ENCODE results near the gene NTMT1.
"Not testable (repeated sequence)": the region's sequence is repeated elsewhere in the genome, so short reads cannot be mapped to it uniquely, and the experiment has no call there.

Gene NTMT1

GRCh38 chr9:129590466-129590865, 35.5 kb upstream of the NTMT1 start:
- Mint-ChIP-seq H3K4me3 (no peak overlapping the region), H3K4me1 (ENCODE audit: low read depth) (peaks cover 18% of the 10 kb centered on the region), H3K9me3 (no peaks in the 10 kb centered on the region), H3K36me3 (ENCODE audit: low read depth) (peaks cover 2% of the 10 kb centered on the region), H3K27me3 (ENCODE audit: low read depth) (peaks cover 14% of the 10 kb centered on the region), H3K27ac (no peak overlapping the region)
- DNase-seq (ENCODE audit: low spot score), result no peak

GRCh38 chr9:129591916-129592315, 34.0 kb upstream of the NTMT1 start:
- Mint-ChIP-seq H3K9me3 (no peaks in the 10 kb centered on the region), H3K4me3 (no peak overlapping the region), H3K4me1 (ENCODE audit: low read depth) (peaks cover 17% of the 10 kb centered on the region), H3K27me3 (ENCODE audit: low read depth) (peaks cover 14% of the 10 kb centered on the region), H3K27ac (no peak overlapping the region), H3K36me3 (ENCODE audit: low read depth) (no peaks in the 10 kb centered on the region)
- no peak for DNase-seq (ENCODE audit: low spot score)

GRCh38 chr9:129592790-129593189, 33.2 kb upstream of the NTMT1 start:
- H3K36me3 Mint-ChIP-seq (ENCODE audit: low read depth); H3K4me3 Mint-ChIP-seq; H3K27ac Mint-ChIP-seq; H3K9me3 Mint-ChIP-seq; DNase-seq (ENCODE audit: low spot score): not testable (repeated sequence)
- H3K27me3 Mint-ChIP-seq (ENCODE audit: low read depth), result peaks cover 14% of the 10 kb centered on the region
- peaks cover 11% of the 10 kb centered on the region for H3K4me1 Mint-ChIP-seq (ENCODE audit: low read depth)

- Mint-ChIP-seq H3K36me3 (ENCODE audit: low read depth) (no peaks in the 10 kb centered on the region), H3K27ac (no peak overlapping the region), H3K4me3 (no peak overlapping the region), H3K27me3 (ENCODE audit: low read depth) (peaks cover 17% of the 10 kb centered on the region), H3K9me3 (no peaks in the 10 kb centered on the region), H3K4me1 (ENCODE audit: low read depth) (peaks cover 18% of the 10 kb centered on the region)
- DNase-seq (ENCODE audit: low spot score), result no peak
Measured at GRCh38 chr9:129594632-129595031, 31.3 kb upstream of the NTMT1 start.

GRCh38 chr9:129595311-129595741, 30.6 kb upstream of the NTMT1 start:
- Mint-ChIP-seq H3K27me3 (ENCODE audit: low read depth) (peaks cover 13% of the 10 kb centered on the region), H3K36me3 (ENCODE audit: low read depth) (no peaks in the 10 kb centered on the region), H3K27ac (peak overlapping the region; percentile 5), H3K4me1 (ENCODE audit: low read depth) (peaks cover 18% of the 10 kb centered on the region), H3K9me3 (no peaks in the 10 kb centered on the region), H3K4me3 (peak overlapping the region; percentile 3)
- DNase-seq (ENCODE audit: low spot score), result no peak

DNA sequence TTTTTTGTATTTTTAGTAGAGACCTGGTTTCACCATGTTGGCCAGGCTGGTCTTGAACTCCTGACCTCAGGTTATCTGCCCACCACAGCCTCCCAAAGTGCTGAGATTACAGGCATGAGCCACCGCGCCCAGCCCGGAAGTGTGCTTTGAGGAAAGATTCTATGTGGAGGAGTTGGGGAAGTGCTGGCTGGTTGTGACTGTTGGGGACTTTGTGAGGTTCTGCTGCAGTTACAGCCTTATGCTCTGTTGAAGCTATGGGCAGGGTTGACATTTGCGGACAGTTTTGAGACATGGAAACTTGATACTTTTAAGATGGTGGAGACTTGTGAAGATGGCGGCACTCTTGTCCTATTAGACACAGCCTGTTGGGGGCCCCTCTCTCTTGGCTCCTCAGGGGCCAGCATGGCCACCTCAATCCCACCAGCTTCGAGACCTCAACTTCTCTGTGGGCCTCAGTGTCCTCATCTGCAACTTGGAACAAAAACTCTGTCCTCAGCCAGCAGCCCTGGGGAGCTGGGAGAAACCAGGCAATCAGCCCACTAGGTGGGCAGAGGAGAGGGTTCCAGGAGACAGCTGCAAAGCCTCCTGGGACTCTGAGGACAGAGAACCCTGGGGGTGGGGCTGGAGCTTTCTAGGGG, 29.9 kb upstream of the NTMT1 start:
- H3K36me3 Mint-ChIP-seq (ENCODE audit: low read depth), result no peaks in the 10 kb centered on the region
- DNase-seq (ENCODE audit: low spot score), result no peak
- H3K9me3 Mint-ChIP-seq, result no peaks in the 10 kb centered on the region
- no peak overlapping the region for H3K4me3 Mint-ChIP-seq
- peaks cover 18% of the 10 kb centered on the region for H3K4me1 Mint-ChIP-seq (ENCODE audit: low read depth)
- H3K27ac Mint-ChIP-seq, result peak overlapping the region; percentile 52
- peaks cover 10% of the 10 kb centered on the region for H3K27me3 Mint-ChIP-seq (ENCODE audit: low read depth)

DNA sequence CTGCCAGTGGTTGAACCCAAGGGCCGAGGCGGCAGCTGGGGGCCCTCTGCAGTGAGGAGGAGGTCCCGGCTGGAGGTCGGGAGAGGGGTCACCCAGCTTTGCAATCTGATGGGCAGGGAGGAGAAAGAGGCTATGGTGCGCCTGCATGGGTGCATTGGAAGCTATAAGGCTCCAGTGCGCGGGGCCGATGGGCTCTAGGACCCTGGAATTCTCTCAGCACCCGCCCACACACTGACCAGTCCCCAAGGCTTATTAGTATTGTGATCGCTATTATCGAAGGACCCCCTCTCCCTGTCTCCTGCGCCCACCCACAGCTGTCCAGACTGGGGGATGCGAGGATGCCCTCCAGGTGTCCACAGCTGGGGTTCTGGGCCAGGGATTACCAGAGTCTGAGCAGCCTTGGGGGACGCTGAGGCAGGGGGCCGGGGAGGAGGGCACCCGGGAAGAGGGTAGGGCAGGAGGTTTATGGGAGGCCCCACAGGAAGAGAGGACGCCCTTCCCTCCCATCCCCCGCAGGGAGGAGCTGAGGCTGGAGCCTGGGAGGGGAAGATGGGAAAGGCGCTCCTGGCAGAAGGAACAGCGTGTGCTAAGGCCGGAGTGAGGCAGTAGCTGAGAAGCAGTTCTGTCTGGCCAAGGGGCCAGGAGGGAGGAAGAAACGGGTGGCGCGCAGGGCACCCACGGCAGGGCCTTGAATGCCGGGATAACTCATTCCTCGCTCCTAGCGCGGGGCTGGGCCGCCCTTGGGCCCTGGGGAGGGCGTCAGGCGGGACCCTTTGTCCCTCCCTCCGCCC, 29.2 kb upstream of the NTMT1 start:
- H3K27ac Mint-ChIP-seq, result no peak overlapping the region
- no peak for DNase-seq (ENCODE audit: low spot score)

GRCh38 chr9:129597355-129598088, 28.4 kb upstream of the NTMT1 start:
- DNase-seq (ENCODE audit: low spot score), result peak; percentile 40
- H3K4me1 Mint-ChIP-seq (ENCODE audit: low read depth), result peaks cover 21% of the 10 kb centered on the region
- peaks cover 10% of the 10 kb centered on the region for H3K27me3 Mint-ChIP-seq (ENCODE audit: low read depth)
- H3K27ac Mint-ChIP-seq, result peak overlapping the region; percentile 57
- peak overlapping the region; percentile 60 for H3K4me3 Mint-ChIP-seq
- H3K36me3 Mint-ChIP-seq (ENCODE audit: low read depth), result no peaks in the 10 kb centered on the region
- no peaks in the 10 kb centered on the region for H3K9me3 Mint-ChIP-seq

More for the DNA sequence above, 29.2 kb upstream of the NTMT1 start:
- Mint-ChIP-seq H3K36me3 (ENCODE audit: low read depth) (no peaks in the 10 kb centered on the region), H3K4me3 (no peak overlapping the region), H3K4me1 (ENCODE audit: low read depth) (peaks cover 18% of the 10 kb centered on the region), H3K9me3 (no peaks in the 10 kb centered on the region), H3K27me3 (ENCODE audit: low read depth) (peaks cover 10% of the 10 kb centered on the region)

DNA sequence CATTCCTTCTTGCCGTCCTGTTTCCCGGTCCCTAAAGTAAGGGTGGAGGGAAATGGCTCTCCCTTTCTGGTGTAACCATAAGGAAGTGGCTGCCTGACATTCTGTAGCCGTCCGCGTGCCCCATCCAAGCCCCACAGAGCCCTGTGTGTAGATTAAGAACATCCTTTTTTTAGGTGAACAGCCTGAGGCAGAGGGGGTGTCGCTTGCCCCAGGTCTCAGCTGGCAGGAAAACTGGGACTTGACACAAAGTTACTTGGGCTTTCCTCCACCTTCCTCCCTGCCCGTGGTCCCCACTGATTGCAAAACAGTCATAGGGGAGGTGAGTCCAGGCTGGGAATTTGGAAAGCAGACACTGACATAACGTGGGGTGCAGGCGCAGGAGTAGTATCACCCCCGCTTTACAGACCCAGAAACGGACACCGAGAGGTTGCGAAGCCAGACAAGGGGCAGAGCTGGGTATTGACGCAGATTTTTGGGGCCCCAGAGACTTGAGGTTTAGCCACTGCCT, 27.8 kb upstream of the NTMT1 start:
- no peak for DNase-seq (ENCODE audit: low spot score)
- Mint-ChIP-seq H3K9me3 (no peaks in the 10 kb centered on the region), H3K36me3 (ENCODE audit: low read depth) (no peaks in the 10 kb centered on the region), H3K4me1 (ENCODE audit: low read depth) (peaks cover 22% of the 10 kb centered on the region), H3K4me3 (peak overlapping the region; percentile 60), H3K27me3 (ENCODE audit: low read depth) (peaks cover 10% of the 10 kb centered on the region), H3K27ac (peak overlapping the region; percentile 57)

GRCh38 chr9:129601082-129601674, 24.8 kb upstream of the NTMT1 start:
- Mint-ChIP-seq H3K9me3 (no peaks in the 10 kb centered on the region), H3K27ac (no peak overlapping the region), H3K4me3 (no peak overlapping the region), H3K36me3 (ENCODE audit: low read depth) (no peaks in the 10 kb centered on the region), H3K27me3 (ENCODE audit: low read depth) (peaks cover 4% of the 10 kb centered on the region), H3K4me1 (ENCODE audit: low read depth) (peaks cover 20% of the 10 kb centered on the region)
- DNase-seq (ENCODE audit: low spot score), result no peak

GRCh38 chr9:129602598-129603415, 23.2 kb upstream of the NTMT1 start:
- H3K27me3 Mint-ChIP-seq (ENCODE audit: low read depth), result peaks cover 4% of the 10 kb centered on the region
- no peaks in the 10 kb centered on the region for H3K9me3 Mint-ChIP-seq
- DNase-seq (ENCODE audit: low spot score), result no peak
- H3K4me3 Mint-ChIP-seq, result no peak overlapping the region
- H3K36me3 Mint-ChIP-seq (ENCODE audit: low read depth), result no peaks in the 10 kb centered on the region
- peaks cover 28% of the 10 kb centered on the region for H3K4me1 Mint-ChIP-seq (ENCODE audit: low read depth)
- H3K27ac Mint-ChIP-seq, result no peak overlapping the region

- Mint-ChIP-seq H3K9me3 (no peaks in the 10 kb centered on the region), H3K27ac (no peak overlapping the region), H3K27me3 (ENCODE audit: low read depth) (no peaks in the 10 kb centered on the region), H3K4me3 (no peak overlapping the region), H3K4me1 (ENCODE audit: low read depth) (peaks cover 27% of the 10 kb centered on the region), H3K36me3 (ENCODE audit: low read depth) (no peaks in the 10 kb centered on the region)
- no peak for DNase-seq (ENCODE audit: low spot score)
Measured at GRCh38 chr9:129604056-129604765, 21.8 kb upstream of the NTMT1 start.

All from T-helper 2 cell treated with Interferon-gamma antibody and Interleukin-4, amounts not matched to agents 5 μg/mL and 100 μg/mL, for 36 hours (primary cell).